ENCODE measurements around the gene PLB1.
"Not testable (repeated sequence)": the region's sequence is repeated elsewhere in the genome, so short reads cannot be mapped to it uniquely, and the experiment has no call there.

Gene PLB1

GRCh38 chr2:28469947-28470535 is 25.8 kb upstream of the PLB1 start:
- WGBS, 2 experiments (ENCODE audit: insufficient coverage in 2 of 2), result 80 to 97% methylated on average over 1 to 4 of the region's 4 CpGs
- H3K4me3 ChIP-seq (ENCODE audit: extremely low read depth, insufficient read depth, low read length, poor library complexity, severe bottlenecking), result no peak overlapping the region
- H3K27ac ChIP-seq (ENCODE audit: low read depth, low read length, severe bottlenecking), result no peak overlapping the region
- H3K9me3 ChIP-seq (ENCODE audit: control insufficient read depth, low read length), result no peaks in the 10 kb centered on the region
- no peaks in the 10 kb centered on the region for H3K36me3 ChIP-seq (ENCODE audit: control insufficient read depth, insufficient read depth, low read length)
- H3K4me1 ChIP-seq (ENCODE audit: control insufficient read depth, insufficient read depth, low read length, poor library complexity, severe bottlenecking), result no peaks in the 10 kb centered on the region

- H3K27ac ChIP-seq (ENCODE audit: low read depth, low read length, severe bottlenecking), result no peak overlapping the region
- WGBS, 2 experiments (ENCODE audit: insufficient coverage in 2 of 2), result 81 to 90% methylated on average over 4 of the region's 4 CpGs
Measured at GRCh38 chr2:28470759-28471158, 25.1 kb upstream of the PLB1 start.

DNA sequence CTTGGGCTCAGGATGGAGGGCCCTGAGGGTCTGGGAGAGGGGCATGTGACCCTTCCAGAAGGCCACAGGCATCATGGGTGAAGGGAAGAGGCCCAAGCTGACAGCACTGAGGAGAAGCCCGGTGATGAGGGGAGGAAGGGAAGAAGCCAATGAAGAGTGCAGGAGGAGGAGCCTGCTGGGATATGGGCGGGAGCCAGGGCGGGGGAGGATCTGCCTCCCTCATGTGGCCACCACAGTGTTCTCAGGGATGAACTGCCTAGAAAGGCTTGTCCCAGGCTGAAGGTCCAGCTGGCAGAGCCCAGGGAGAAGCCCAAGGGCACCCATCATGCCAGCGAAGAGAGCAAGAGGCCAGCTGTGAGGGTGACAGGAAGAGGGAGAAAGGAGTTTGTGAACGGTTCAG is 24.6 kb upstream of the PLB1 start:
- Histone ChIP-seq H3K36me3 (ENCODE audit: control insufficient read depth, insufficient read depth, low read length) (no peaks in the 10 kb centered on the region), H3K9me3 (ENCODE audit: control insufficient read depth, low read length) (no peaks in the 10 kb centered on the region), H3K4me3 (ENCODE audit: extremely low read depth, insufficient read depth, low read length, poor library complexity, severe bottlenecking) (no peak overlapping the region), H3K27ac (ENCODE audit: low read depth, low read length, severe bottlenecking) (no peak overlapping the region), H3K4me1 (ENCODE audit: control insufficient read depth, insufficient read depth, low read length, poor library complexity, severe bottlenecking) (no peaks in the 10 kb centered on the region)
- 72 to 83% methylated on average over 3 to 5 of the region's 5 CpGs for WGBS, 2 experiments (ENCODE audit: insufficient coverage in 2 of 2)

More at GRCh38 chr2:28470759-28471158, 25.1 kb upstream of the PLB1 start:
- no peaks in the 10 kb centered on the region for H3K9me3 ChIP-seq (ENCODE audit: control insufficient read depth, low read length)
- no peaks in the 10 kb centered on the region for H3K4me1 ChIP-seq (ENCODE audit: control insufficient read depth, insufficient read depth, low read length, poor library complexity, severe bottlenecking)
- no peak overlapping the region for H3K4me3 ChIP-seq (ENCODE audit: extremely low read depth, insufficient read depth, low read length, poor library complexity, severe bottlenecking)
- no peaks in the 10 kb centered on the region for H3K36me3 ChIP-seq (ENCODE audit: control insufficient read depth, insufficient read depth, low read length)

- no peak overlapping the region for H3K27ac ChIP-seq (ENCODE audit: low read depth, low read length, severe bottlenecking)
- H3K4me3 ChIP-seq (ENCODE audit: extremely low read depth, insufficient read depth, low read length, poor library complexity, severe bottlenecking), result no peak overlapping the region
- H3K4me1 ChIP-seq (ENCODE audit: control insufficient read depth, insufficient read depth, low read length, poor library complexity, severe bottlenecking), result no peaks in the 10 kb centered on the region
- 90 to 95% methylated on average over 4 of the region's 4 CpGs for WGBS, 2 experiments (ENCODE audit: insufficient coverage in 2 of 2)
- H3K36me3 ChIP-seq (ENCODE audit: control insufficient read depth, insufficient read depth, low read length), result no peaks in the 10 kb centered on the region
- no peaks in the 10 kb centered on the region for H3K9me3 ChIP-seq (ENCODE audit: control insufficient read depth, low read length)
Measured at GRCh38 chr2:28471701-28472236, 24.1 kb upstream of the PLB1 start.

GRCh38 chr2:28472641-28473040 is 23.2 kb upstream of the PLB1 start:
- H3K9me3 ChIP-seq (ENCODE audit: control insufficient read depth, low read length); H3K4me3 ChIP-seq (ENCODE audit: extremely low read depth, insufficient read depth, low read length, poor library complexity, severe bottlenecking); H3K4me1 ChIP-seq (ENCODE audit: control insufficient read depth, insufficient read depth, low read length, poor library complexity, severe bottlenecking); H3K27ac ChIP-seq (ENCODE audit: low read depth, low read length, severe bottlenecking); H3K36me3 ChIP-seq (ENCODE audit: control insufficient read depth, insufficient read depth, low read length): not testable (repeated sequence)
- 90 to 95% methylated on average over 9 to 14 of the region's 20 CpGs for WGBS, 2 experiments (ENCODE audit: insufficient coverage in 2 of 2)

DNA sequence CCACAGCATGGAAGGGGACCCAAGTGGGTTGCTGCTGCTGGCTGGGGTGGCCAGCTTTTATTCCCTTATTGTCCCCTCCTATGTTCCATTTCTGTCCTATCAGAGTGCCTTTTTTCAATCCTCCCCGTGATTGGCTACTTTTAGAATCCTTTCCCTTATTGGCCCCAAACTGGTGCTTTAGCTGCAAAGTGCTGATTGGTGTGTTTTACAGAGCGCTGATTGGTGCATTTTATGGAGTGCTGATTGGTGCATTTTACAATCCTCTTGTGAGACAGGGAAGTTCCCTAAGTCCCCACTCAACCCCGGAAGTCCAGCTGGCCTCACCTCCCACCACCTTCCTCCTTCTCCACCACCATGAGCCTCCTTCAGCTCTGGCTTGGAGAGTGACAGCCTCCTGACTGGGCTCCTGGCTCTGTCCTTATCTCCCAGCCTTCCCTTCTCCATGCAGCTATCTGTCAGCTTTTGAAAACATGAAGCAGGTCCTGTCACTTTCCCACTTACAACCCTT is 20.7 kb upstream of the PLB1 start:
- Histone ChIP-seq H3K9me3 (ENCODE audit: control insufficient read depth, low read length) (no peaks in the 10 kb centered on the region), H3K4me3 (ENCODE audit: extremely low read depth, insufficient read depth, low read length, poor library complexity, severe bottlenecking) (no peak overlapping the region), H3K4me1 (ENCODE audit: control insufficient read depth, insufficient read depth, low read length, poor library complexity, severe bottlenecking) (no peaks in the 10 kb centered on the region), H3K36me3 (ENCODE audit: control insufficient read depth, insufficient read depth, low read length) (no peaks in the 10 kb centered on the region), H3K27ac (ENCODE audit: low read depth, low read length, severe bottlenecking) (no peak overlapping the region)
- 100% methylated on average over 1 of the region's 3 CpGs for WGBS, 2 experiments (ENCODE audit: insufficient coverage in 2 of 2)

DNA sequence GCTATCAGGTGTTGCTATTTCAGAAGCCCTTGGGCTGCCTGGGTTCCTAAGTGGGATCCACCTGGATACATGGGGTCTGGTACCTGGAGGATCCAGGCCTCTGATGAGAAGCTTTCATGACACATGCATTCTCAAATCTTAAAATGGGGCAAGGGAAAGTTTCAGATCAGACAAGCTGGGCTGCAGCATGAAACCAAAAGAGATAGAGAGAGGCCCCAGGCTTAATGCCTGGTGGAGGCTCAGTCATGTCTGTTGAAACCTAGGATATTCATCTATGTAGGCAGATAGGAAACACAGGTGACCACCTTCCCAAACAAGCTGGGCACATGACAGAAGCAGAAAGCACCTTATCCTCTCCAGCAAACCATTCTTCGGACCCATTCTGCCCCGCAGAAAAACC is 18.8 kb upstream of the PLB1 start:
- H3K9me3 ChIP-seq (ENCODE audit: control insufficient read depth, low read length), result no peaks in the 10 kb centered on the region
- no peaks in the 10 kb centered on the region for H3K4me1 ChIP-seq (ENCODE audit: control insufficient read depth, insufficient read depth, low read length, poor library complexity, severe bottlenecking)
- H3K27ac ChIP-seq (ENCODE audit: low read depth, low read length, severe bottlenecking), result no peak overlapping the region
- no peak overlapping the region for H3K4me3 ChIP-seq (ENCODE audit: extremely low read depth, insufficient read depth, low read length, poor library complexity, severe bottlenecking)
- H3K36me3 ChIP-seq (ENCODE audit: control insufficient read depth, insufficient read depth, low read length), result no peaks in the 10 kb centered on the region
- WGBS, 2 experiments (ENCODE audit: insufficient coverage in 2 of 2), result 100% methylated on average over 2 of the region's 2 CpGs

DNA sequence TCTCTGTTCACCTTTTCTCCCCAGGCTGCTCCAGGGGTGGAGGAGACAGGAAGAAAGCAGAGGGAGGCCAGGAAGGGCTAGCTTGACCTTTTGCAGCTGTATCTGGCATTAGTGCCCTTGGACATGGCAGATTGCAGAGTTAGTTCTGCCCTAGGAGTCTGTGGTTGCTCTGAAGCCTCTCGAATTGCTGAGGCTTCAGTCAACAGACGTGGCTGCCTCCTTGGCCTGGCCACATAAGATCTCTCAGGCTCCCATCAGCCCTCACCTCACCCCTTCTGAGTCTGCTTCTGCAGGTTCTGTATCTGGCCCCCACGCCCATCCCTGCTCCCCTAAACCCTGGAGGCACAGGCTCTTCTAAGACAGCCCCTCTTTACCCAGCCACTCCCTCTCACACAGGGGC is 18.2 kb upstream of the PLB1 start:
- no peak overlapping the region for H3K4me3 ChIP-seq (ENCODE audit: extremely low read depth, insufficient read depth, low read length, poor library complexity, severe bottlenecking)
- no peaks in the 10 kb centered on the region for H3K36me3 ChIP-seq (ENCODE audit: control insufficient read depth, insufficient read depth, low read length)
- H3K4me1 ChIP-seq (ENCODE audit: control insufficient read depth, insufficient read depth, low read length, poor library complexity, severe bottlenecking), result no peaks in the 10 kb centered on the region
- 55 to 75% methylated on average over 3 of the region's 3 CpGs for WGBS, 2 experiments (ENCODE audit: insufficient coverage in 2 of 2)
- no peaks in the 10 kb centered on the region for H3K9me3 ChIP-seq (ENCODE audit: control insufficient read depth, low read length)
- H3K27ac ChIP-seq (ENCODE audit: low read depth, low read length, severe bottlenecking), result no peak overlapping the region

DNA sequence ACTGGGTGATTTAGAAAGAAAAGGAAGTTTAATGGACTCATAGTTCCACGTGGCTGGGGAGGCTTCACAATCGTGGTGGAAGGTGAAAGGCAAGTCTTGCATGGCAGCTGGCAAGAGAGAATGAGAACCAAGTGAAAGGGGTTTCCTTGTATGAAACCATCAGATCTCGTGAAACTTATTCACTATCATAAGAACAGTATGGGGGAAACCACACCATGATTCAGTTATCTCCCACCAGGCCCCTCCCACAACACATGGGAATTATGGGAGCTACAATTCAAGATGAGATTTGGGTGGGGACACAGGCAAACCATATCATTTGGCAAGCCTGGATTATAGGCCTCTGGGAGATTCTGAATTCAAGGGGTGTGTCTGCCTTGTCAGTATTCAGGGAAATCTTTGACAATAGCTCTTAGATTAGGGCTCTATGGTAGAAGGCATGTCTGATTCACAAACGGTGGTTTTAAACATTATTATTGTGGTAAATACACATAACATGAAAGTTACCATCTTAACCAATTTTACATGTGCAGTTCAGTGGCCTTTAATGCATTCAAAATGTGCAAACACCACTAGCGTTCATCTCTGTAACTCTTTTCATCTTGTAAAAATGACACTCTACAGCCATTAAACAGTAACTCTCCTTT is 15.3 kb upstream of the PLB1 start:
- Histone ChIP-seq H3K36me3 (ENCODE audit: control insufficient read depth, insufficient read depth, low read length) (no peaks in the 10 kb centered on the region), H3K27ac (ENCODE audit: low read depth, low read length, severe bottlenecking) (no peak overlapping the region), H3K4me3 (ENCODE audit: extremely low read depth, insufficient read depth, low read length, poor library complexity, severe bottlenecking) (no peak overlapping the region), H3K4me1 (ENCODE audit: control insufficient read depth, insufficient read depth, low read length, poor library complexity, severe bottlenecking) (no peaks in the 10 kb centered on the region), H3K9me3 (ENCODE audit: control insufficient read depth, low read length) (no peaks in the 10 kb centered on the region)
- WGBS, 2 experiments (ENCODE audit: insufficient coverage in 2 of 2), result 89 to 100% methylated on average over 3 to 4 of the region's 5 CpGs

DNA sequence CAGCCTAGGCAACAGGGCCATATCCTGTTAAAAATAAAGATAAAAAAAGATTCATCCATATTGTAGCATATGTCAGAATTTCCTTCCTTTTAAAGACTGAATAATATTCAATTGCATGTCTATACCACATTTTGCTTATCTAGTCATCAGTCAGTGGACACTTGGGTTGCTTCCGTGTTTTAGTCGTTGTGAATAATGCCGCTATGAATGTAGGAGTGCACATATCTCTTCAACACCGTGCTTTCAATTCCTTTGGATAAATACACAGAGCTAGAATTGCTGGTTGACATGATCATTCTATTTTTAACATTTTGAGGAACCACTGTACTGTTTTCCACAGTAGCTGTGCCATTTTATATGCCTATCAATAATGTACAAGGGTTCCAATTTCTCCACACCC is 14.0 kb upstream of the PLB1 start:
- Histone ChIP-seq H3K36me3 (ENCODE audit: control insufficient read depth, insufficient read depth, low read length) (no peaks in the 10 kb centered on the region), H3K27ac (ENCODE audit: low read depth, low read length, severe bottlenecking) (no peak overlapping the region), H3K4me1 (ENCODE audit: control insufficient read depth, insufficient read depth, low read length, poor library complexity, severe bottlenecking) (no peaks in the 10 kb centered on the region), H3K9me3 (ENCODE audit: control insufficient read depth, low read length) (no peaks in the 10 kb centered on the region), H3K4me3 (ENCODE audit: extremely low read depth, insufficient read depth, low read length, poor library complexity, severe bottlenecking) (no peak overlapping the region)
- 50% methylated on average over 2 of the region's 4 CpGs; no CpG with 5 or more reads in 1 of the 2 experiments for WGBS, 2 experiments (ENCODE audit: insufficient coverage in 2 of 2)

DNA sequence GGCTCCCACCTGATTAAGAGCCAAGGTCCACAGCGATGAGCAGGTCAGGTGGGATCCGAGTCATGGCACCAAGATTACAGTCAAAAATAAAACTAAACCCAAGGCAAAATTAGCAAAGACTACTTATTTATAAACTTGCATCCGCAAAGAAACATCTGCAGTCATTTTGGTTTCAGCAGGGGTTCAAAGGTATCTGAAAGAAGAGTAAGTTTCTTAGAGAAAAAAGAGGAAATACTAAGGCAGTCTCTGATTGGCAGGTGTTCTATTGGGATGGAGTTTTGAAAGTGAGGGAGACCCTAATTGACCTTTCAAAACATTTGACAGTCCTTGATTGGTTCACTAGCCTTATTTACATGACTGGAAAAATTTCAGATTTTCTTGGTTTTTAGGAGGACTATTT is 11.0 kb upstream of the PLB1 start:
- no peak overlapping the region for H3K4me3 ChIP-seq (ENCODE audit: extremely low read depth, insufficient read depth, low read length, poor library complexity, severe bottlenecking)
- no peak overlapping the region for H3K27ac ChIP-seq (ENCODE audit: low read depth, low read length, severe bottlenecking)
- no peaks in the 10 kb centered on the region for H3K9me3 ChIP-seq (ENCODE audit: control insufficient read depth, low read length)
- WGBS, 2 experiments (ENCODE audit: insufficient coverage in 2 of 2), result 92 to 100% methylated on average over 1 to 2 of the region's 3 CpGs
- no peaks in the 10 kb centered on the region for H3K36me3 ChIP-seq (ENCODE audit: control insufficient read depth, insufficient read depth, low read length)
- H3K4me1 ChIP-seq (ENCODE audit: control insufficient read depth, insufficient read depth, low read length, poor library complexity, severe bottlenecking), result no peaks in the 10 kb centered on the region

Measured in mesodermal cell (in vitro differentiated cells).